PC-3 (cell line): ENCODE data around the gene RHOBTB1. TPM values are rescaled to one million over a fixed set of nuclear protein-coding genes. Genes with fewer than 3 reads are reported as not detected.

Experiments
- ATAC-seq: fragments of 200-7000 bp; cut with Tn5 transposase; 2 replicates; pipeline ENCODE4 v1.9.1; 2020; ENCODE audit warnings: mild to moderate bottlenecking, moderate library complexity
- BruUV-seq: library from RNA; stranded (reverse); fragments of 400-500 nt; replicated peaks from 2 replicates; lab custom pipeline; 2021; lab: Mats Ljungman, UMichigan
- CTCF ChIA-PET: fragments of 300-600 bp; sonication (Branson Sonifier 250); formaldehyde crosslinking; loops from one replicate; lab custom pipeline; 2022; ENCODE audit warnings: antibody characterized with exemption; lab: Charles Lee
- POLR2A ChIA-PET: fragments of 300-600 bp; sonication (Branson Sonifier 250); formaldehyde crosslinking; loops from one replicate; lab custom pipeline; 2022; ENCODE audit warnings: antibody characterized with exemption; ENCODE audit not compliant: unreplicated experiment; lab: Charles Lee
- DNase-seq: peaks from one replicate; pipeline ENCODE4 v3.0.0-alpha.2; 2015
- H2AFZ ChIP-seq: fragments of 300-600 bp; sonication (generic); 2 replicates; pipeline ENCODE4 v1.6.0; 2016; ENCODE audit warnings: antibody characterized with exemption, low read length
- H3F3A ChIP-seq: fragments of 300-600 bp; sonication (generic); one replicate; pipeline ENCODE4 v1.6.0; 2017; ENCODE audit warnings: antibody characterized with exemption, low read length, control low read depth, mild to moderate bottlenecking; ENCODE audit not compliant: unreplicated experiment
- H3K27ac ChIP-seq: fragments of 300-600 bp; sonication (generic); 2 replicates; pipeline ENCODE4 v1.5.1; 2016; ENCODE audit warnings: mild to moderate bottlenecking, low read length
- H3K27me3 ChIP-seq: fragments of 300-600 bp; sonication (generic); 2 replicates; pipeline ENCODE4 v1.6.1; 2016; ENCODE audit warnings: low read length, mixed read lengths
- H3K36me3 ChIP-seq: fragments of 300-600 bp; sonication (generic); 2 replicates; pipeline ENCODE4 v1.6.1; 2016; ENCODE audit warnings: low read depth, mixed run types, low read length, mixed read lengths
- H3K4me1 ChIP-seq: fragments of 300-600 bp; sonication (generic); 2 replicates; pipeline ENCODE4 v1.5.1; 2016; ENCODE audit warnings: low read length; ENCODE audit not compliant: insufficient read depth
- H3K4me2 ChIP-seq: fragments of 300-600 bp; sonication (generic); 2 replicates; pipeline ENCODE4 v1.6.0; 2016; ENCODE audit warnings: low read length
- H3K4me3 ChIP-seq: fragments of 300-600 bp; sonication (generic); 2 replicates; pipeline ENCODE4 v1.5.1; 2016; ENCODE audit warnings: mild to moderate bottlenecking, low read length, mixed read lengths
- H3K79me2 ChIP-seq: fragments of 300-600 bp; sonication (generic); 2 replicates; pipeline ENCODE4 v1.6.1; 2017; ENCODE audit warnings: low read length, mixed read lengths
- H3K9ac ChIP-seq: fragments of 300-600 bp; sonication (generic); 2 replicates; pipeline ENCODE4 v1.6.0; 2016; ENCODE audit warnings: mild to moderate bottlenecking, low read length
- H3K9me2 ChIP-seq: fragments of 300-600 bp; sonication (generic); replicated peaks from 2 replicates; pipeline ENCODE4 v1.6.1; 2016; ENCODE audit warnings: mixed run types, low read length, mixed read lengths
- H3K9me3 ChIP-seq: fragments of 300-600 bp; sonication (generic); 2 replicates; pipeline ENCODE4 v1.6.1; 2016; ENCODE audit warnings: low read length, mixed read lengths
- H4K20me1 ChIP-seq: fragments of 300-600 bp; sonication (generic); 2 replicates; pipeline ENCODE4 v1.6.1; 2016; ENCODE audit warnings: low read length, mixed read lengths
- CTCF ChIP-seq: fragments of 300-600 bp; sonication (generic); conservative IDR thresholded peaks from 2 replicates; pipeline ENCODE4 v1.5.1; 2017; ENCODE audit warnings: antibody characterized with exemption, low read depth, mild to moderate bottlenecking, low read length
- EZH2 ChIP-seq: fragments of 300-600 bp; sonication (generic); IDR thresholded peaks from one replicate; pipeline ENCODE4 v1.6.1; 2017; ENCODE audit warnings: antibody characterized with exemption, mild to moderate bottlenecking, low read length; ENCODE audit not compliant: unreplicated experiment
- EZH2phosphoT487 ChIP-seq: fragments of 300-600 bp; sonication (generic); IDR thresholded peaks from 2 replicates; pipeline ENCODE4 v1.6.1; 2018; ENCODE audit warnings: mild to moderate bottlenecking, antibody characterized with exemption, low read length, borderline replicate concordance
- intact Hi-C: fragments of 100-400 bp; cut with micrococcal nuclease; formaldehyde crosslinking; loops from 2 replicates; pipeline ENCODE4 v1.9.0; 2023
- total RNA-seq: library from RNA; depleted of rRNA; stranded (reverse); fragments of >200 nt; gene quantifications from 2 replicates; pipeline ENCODE4 v1.2.3, GENCODE V29; 2014

RHOBTB1 gene
- total RNA-seq, 1 experiment from 2014 or later = 6.7 TPM

DNA sequence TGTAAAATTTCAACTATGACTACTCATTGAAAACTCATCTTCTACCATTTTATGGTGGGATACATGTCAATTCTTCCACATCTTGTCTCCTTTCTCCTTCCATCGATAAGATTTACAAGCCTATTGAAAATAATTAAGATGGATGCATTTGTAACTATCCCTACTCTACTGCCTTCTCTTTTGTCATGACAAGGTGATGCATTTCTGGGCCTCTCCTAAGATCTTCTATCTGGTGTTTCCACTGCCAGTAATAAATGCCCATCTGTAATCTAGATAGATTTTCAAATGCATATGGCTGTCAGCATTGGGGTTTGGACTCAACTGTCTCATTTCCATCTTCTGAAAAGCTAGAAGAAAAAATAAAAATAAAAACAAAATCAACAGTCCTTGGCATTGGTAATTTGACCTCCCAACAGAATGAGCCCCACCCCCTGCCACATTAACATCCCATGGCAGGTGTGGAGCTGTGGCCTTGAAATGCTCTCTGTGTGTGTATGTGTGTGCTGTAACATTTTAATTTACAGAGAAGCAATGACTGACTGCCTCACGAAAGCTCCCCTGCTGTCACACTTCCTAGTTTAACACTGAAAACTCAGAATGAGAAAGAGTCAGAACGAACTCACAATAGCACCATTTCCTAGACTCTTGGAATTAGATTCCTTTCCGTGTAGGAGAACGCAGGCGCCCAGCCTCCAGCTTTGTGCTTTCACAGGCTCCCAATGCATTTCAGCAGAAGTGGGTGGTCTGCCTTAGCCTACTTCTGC is 74.2 kb downstream of the RHOBTB1 start:
- ATAC-seq = no peak
- BruUV-seq = no TSS peak

DNA sequence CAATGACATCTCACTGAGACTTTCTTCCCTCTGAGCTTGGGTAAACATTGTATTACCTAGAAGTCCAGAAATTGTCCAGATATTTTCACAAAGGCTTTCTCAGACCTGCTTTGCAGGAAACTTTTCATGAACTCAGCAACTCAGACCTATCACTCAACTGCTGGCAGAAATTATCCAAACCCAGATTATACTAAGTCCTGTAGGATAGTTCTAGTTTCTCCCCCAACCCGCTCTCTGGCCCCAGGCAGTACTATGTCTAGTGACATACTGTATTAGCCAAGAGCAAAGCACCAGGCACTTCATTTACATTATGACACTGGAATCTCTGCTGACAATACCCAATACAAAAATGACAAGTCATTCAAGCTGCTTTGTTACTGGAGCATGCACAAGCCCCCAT is 75.0 kb downstream of the RHOBTB1 start:
- TF ChIP-seq EZH2phosphoT487 (no peak), CTCF (no peak), EZH2 (no peak)
- Histone ChIP-seq H4K20me1 (no peaks in the 10 kb centered on the region), H2AFZ (no peak overlapping the region), H3K9me2 (no peaks in the 10 kb centered on the region), H3K9me3 (no peaks in the 10 kb centered on the region), H3K4me2 (no peak overlapping the region), H3K4me1 (no peaks in the 10 kb centered on the region; the same call in 1 of the 2 replicates), H3K9ac (no peak overlapping the region), H3F3A (no peaks in the 10 kb centered on the region), H3K4me3 (no peak overlapping the region), H3K36me3 (no peaks in the 10 kb centered on the region), H3K27ac (no peak overlapping the region), H3K27me3 (no peaks in the 10 kb centered on the region), H3K79me2 (no peaks in the 10 kb centered on the region)
- no peak for DNase-seq
- no TSS peak for BruUV-seq
- ChIA-PET CTCF (interaction anchor here (0.7 kb wide), 1 partner anchor 403 kb away, joined by 4 read pairs; no protein-coding TSS in a partner anchor), POLR2A (no interaction called here)
- intact Hi-C loops = no loop called here
- ATAC-seq = no peak

More for the DNA sequence above, 74.2 kb downstream of the RHOBTB1 start:
- H3K27me3 ChIP-seq = no peaks in the 10 kb centered on the region
- H3F3A ChIP-seq = no peaks in the 10 kb centered on the region
- H3K9ac ChIP-seq = no peak overlapping the region
- H3K4me2 ChIP-seq = no peak overlapping the region
- H3K36me3 ChIP-seq = no peaks in the 10 kb centered on the region
- no peaks in the 10 kb centered on the region for H3K79me2 ChIP-seq
- no peaks in the 10 kb centered on the region for H4K20me1 ChIP-seq
- TF ChIP-seq CTCF = no peak
- TF ChIP-seq EZH2 = no peak
- no peak for TF ChIP-seq EZH2phosphoT487
- H3K9me3 ChIP-seq = no peaks in the 10 kb centered on the region
- no peaks in the 10 kb centered on the region; the same call in 1 of the 2 replicates for H3K4me1 ChIP-seq
- POLR2A ChIA-PET = no interaction called here
- no peak overlapping the region for H3K27ac ChIP-seq
- CTCF ChIA-PET = no interaction called here
- intact Hi-C loops = no loop called here
- H2AFZ ChIP-seq = no peak overlapping the region
- DNase-seq = no peak
- H3K4me3 ChIP-seq = no peak overlapping the region
- no peaks in the 10 kb centered on the region for H3K9me2 ChIP-seq

DNA sequence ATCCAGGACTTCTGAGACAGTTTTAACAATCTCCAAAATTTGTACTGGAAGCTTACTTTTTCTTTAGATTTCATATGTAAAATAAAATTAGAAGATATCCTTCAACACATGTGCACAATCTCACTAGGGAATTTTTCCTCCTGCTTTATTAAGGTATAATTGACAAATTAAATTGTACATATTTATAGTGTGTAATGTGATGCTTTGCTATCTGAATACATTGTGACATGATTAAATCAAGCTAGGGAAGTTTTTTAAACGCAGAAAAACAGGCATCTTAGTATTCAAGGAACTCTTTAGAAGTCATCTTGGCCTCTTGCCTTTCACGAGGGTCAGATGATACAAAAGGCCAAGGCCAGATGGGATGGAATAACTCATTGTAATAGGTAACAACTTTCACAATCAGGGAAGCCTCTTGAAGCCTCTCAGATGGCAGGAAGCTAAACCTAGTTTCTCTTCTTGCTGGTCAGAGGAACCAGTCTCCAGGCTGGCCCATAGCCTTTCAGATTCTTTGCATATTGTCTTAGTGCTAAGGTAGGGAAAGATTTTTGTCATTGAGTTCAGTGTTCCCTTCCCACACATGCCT is 78.7 kb downstream of the RHOBTB1 start:
- no peaks in the 10 kb centered on the region for H3K9me3 ChIP-seq
- 0 out of 2 replicates have a peak, but pooled peaks cover 3% of the 10 kb centered on the region for H3K27me3 ChIP-seq
- TF ChIP-seq CTCF (no peak), EZH2phosphoT487 (no peak), EZH2 (no peak)
- no peak overlapping the region for H3K4me3 ChIP-seq
- H3F3A ChIP-seq = no peaks in the 10 kb centered on the region
- H3K4me1 ChIP-seq = no peaks in the 10 kb centered on the region
- no peak for DNase-seq
- intact Hi-C loops = no loop called here
- H3K9me2 ChIP-seq = no peaks in the 10 kb centered on the region
- no peak for ATAC-seq
- no peaks in the 10 kb centered on the region for H3K79me2 ChIP-seq
- no peak overlapping the region for H2AFZ ChIP-seq
- POLR2A ChIA-PET = no interaction called here
- no peaks in the 10 kb centered on the region for H3K36me3 ChIP-seq
- H4K20me1 ChIP-seq = no peaks in the 10 kb centered on the region
- BruUV-seq = no TSS peak
- H3K27ac ChIP-seq = no peak overlapping the region
- H3K4me2 ChIP-seq = no peak overlapping the region
- H3K9ac ChIP-seq = no peak overlapping the region
- CTCF ChIA-PET = no interaction called here
